NCI-H524 (cell line): ENCODE measurements around the gene PTPRO.

Experiments used
- DNase-seq, 2 experiments: peaks; one replicate each; lab custom pipeline; 2025; lab: John Stamatoyannopoulos, UW

PTPRO gene

DNA sequence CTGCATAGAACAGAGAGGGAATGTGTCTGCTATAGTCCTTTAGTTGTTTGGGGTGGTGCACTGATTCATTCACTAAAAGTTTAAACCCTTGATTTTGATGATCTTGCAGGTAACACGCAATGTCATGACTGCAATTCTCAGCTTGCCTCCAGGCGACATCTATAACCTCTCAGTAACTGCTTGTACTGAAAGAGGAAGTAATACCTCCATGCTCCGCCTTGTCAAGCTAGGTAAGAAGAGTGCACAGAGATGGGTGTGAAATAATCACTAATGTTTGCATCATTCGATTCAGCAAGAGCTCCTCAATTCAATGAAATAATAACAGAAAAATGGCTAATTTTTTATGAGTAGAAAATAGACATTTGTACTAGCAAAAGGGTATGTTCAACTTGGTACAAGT lies 203.7 kb downstream of the PTPRO start:
- DNase-seq = no peak

DNA sequence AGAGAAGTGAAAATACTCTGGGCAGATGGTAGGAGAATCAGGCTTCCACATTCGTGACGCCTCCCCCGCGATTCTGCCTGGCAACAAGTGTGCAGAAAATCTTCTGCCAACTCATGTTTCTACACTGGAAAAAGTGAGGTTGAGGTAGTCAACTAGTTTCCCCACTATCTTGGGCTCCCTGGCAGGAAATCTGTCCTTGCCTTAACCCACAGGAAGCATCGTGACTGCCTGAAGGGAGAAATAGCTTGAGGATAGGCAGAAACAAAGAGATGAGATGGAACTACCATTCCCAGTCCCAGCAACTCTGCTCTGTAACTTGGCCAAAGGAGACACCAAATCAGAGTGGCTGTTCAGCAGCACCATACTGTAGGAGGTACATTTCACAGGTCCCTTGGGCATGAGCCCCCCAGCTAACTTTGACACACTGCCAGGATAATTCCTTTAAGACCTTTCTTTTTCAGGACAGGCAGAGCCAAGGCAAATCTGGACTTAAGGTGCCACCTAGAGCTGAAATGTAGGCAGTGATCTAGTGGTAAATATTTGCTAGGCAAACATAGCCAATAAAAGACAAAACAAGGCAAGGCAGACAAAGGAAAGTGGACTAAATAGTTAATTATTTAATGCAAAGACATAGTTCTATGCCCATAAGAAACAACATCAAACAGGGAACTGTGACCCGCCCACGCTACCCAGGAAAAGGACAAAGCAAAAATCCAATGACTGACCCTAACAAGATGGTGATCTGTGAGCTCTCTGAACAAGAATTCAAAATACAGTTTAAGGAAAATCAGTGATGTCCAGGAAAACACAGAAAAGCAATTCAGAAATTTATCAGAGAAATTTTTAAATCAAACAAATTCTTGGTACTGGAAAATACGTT lies 205.1 kb downstream of the PTPRO start:
- peak in 1 of 2 experiments; percentile 7 for DNase-seq

DNA sequence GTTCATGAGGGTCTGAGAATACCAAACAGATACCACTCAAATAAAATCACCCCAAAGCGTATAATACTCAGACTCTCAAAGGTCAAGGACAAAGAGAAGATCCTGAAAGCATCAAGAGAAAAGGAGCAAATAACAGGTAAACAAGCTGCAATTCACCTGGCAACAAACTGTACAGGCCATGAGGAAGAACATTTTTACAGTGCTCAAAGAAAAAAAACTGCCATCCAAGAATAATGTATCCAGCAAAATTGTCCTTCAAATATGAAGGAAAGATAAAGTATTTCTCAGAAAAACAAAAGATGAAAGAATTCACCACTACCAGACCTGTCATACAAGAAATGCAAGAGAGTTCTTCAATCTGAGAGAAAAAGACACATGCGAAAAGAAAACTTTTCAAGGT lies 206.4 kb downstream of the PTPRO start:
- DNase-seq = no peak

DNA sequence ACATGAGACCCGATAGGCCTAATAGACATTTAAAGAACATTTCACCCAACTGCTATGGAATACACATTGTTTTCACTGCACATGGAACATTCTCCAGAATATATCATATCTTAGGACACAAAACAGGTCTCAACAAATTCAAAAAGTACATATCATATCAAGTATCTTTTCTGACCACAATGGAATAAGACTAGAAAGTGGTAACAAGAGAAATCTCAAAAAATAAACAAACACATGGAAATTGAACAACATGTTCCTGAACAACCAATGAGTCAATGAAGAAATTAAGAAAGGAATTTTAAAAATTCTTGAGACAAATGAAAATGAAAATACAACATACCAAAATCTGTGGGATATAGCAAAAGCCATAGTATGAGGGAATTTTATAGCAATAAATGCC lies 208.1 kb downstream of the PTPRO start:
- no peak for DNase-seq

DNA sequence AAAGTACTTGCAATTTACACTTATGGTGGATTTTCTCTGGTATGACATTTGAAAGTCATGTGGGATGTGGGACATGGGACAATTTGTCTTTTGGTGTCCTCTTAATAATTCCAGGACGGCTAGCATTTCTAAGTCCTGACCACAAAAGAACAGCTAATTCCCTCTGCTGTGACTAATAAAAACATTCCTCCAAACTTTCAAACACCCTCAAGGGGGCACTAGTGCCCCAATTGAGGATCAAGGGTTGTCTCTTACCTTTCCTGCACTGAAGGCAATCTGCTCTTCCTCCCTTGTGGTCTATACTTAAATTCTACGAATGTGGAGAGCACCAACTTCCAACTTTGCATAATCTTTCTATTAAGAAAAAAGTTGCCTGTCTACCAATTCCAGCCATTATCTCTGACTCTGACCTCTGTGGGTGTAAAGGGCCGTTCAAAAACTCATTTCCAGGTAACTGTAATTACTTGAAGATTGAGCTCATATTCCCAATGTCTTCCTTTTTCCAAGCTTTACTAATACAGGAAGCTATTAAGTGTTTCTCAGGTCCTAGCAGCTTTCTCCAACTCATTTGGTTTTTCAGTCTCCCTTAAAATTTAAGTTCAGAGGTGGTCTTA lies 210.2 kb downstream of the PTPRO start:
- DNase-seq = peak; percentile 56 to 81

DNA sequence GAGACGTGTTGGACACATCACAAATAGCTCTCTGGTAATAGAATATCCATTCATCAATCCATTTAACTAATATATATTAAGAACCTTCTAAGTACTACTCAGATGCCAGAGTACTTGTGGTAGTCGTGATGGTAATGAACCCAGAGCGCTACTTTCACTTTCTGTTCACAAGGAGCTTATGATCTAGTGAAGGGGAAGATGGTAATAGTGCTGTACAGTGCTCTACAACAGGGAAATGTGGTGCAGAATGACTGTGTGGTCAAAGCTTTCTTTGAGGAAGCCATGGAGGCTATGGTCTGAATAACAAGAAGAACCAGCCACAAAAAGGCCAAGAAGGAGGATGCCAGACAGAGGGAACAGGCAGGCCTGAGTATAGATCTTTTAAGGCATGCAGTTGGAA lies 212.0 kb downstream of the PTPRO start:
- DNase-seq = no peak

DNA sequence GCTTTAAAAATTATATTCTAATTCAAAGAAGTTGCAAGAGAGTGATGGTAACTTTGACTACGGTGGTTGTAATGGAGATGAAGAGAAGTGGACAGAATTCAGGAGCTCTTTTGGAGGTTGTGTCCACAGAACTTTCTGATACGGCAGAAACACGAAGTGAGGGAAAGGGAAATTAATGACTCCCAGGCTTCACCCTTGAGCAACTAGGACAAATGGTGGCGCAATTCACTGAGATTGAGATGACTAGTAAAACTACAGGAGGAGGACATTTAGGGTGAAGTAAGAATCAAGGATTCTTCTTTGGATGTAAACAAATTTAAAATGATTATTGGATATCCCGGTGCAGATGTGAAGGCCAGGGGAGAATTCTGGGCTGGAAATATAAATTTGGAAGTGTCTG lies 212.6 kb downstream of the PTPRO start:
- DNase-seq = no peak

DNA sequence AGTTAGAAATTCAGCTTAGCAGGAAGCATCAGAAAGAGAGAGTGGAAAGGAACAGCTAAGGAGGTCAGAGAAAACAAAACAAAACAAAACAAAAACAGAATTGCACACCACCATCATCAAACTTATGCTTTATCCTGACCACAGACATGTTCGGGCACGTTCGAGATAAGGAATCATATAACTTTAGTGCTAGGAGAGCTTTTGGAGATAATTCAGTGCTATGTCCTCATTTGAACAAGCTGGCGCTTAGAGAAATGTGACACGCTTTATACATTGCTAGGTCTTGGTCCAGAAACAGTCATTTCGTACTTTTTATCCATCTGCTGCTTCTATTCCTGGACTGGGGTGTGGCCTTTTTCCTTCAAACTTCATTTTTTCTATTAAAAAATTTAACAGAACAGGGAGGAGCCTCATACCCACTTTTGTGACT lies 213.1 kb downstream of the PTPRO start:
- DNase-seq = no peak

DNA sequence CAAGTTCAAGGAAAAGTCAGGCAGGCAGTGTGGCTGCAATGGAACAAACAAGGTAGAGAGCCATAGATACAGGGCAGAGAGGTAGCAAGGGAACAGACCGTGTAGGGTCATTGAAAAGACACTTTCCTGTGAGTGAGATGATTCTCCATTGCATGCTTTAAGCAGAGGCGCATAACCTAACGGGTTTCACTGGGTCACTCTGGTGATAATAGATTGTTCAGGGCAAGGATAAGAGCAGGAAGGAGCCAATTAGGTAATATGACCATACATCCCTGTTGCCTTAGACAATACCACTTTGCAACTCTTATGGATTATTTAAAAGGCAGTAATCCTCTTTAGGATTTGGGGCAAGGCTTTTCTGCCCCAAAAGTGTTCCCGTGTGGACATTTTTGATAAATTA lies 214.1 kb downstream of the PTPRO start:
- DNase-seq = peak in 1 of 2 experiments; percentile 25

DNA sequence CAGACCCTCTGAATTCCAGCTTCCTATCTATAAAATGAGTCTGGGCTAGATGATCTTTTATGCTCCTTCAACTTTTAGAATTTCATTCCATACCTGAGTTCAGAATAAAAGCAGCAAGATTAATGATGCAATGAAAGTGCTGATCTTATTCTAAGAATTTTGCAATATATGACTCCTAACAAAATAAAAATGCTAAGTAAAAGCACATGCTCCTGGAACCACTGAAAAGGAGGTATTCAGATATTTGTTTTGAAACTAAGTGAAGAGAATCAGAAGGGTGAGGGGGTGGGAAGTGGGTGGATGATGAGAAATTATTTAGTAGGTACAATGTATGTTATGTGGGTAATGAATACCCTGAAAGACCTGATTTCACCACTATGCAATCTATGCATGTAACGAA lies 216.6 kb downstream of the PTPRO start:
- no peak for DNase-seq

DNA sequence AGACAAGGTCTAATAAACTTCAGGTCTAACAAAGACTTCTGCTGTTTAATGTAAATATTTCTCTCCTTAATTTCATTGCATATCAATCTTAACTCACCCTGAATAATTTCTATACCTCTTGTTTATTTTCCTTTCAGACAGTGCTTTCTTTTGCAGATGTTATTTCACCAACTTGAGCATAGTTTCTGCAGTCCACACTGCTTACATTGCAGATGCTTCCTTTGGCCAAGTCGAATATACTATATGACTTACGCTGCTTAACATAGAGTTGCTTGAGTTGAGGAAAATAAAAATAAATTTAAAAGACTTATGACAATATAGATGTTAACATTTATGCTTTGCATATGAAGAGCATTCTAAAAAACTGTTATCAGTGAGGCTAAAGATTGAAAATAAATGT lies 217.7 kb downstream of the PTPRO start:
- no peak for DNase-seq

DNA sequence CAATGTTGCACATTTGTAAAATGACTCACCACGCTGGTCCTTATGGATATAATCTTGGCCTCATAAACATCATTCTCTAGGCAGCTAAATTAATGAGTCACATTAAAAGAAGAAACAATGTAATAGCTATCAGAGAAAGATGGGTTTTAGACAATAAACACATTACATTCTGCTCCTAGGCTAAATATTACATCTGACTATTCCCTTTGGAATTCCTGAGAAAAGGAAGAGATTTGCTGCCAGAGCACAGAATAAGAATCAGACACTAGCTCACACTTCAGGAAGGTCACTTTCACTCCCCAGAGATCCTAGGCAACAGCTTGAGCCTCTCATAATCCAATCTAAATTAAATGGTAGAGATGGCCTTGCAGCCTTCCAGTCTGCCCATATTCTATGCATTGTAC lies 218.2 kb downstream of the PTPRO start:
- DNase-seq = peak; percentile 31 to 83

DNA sequence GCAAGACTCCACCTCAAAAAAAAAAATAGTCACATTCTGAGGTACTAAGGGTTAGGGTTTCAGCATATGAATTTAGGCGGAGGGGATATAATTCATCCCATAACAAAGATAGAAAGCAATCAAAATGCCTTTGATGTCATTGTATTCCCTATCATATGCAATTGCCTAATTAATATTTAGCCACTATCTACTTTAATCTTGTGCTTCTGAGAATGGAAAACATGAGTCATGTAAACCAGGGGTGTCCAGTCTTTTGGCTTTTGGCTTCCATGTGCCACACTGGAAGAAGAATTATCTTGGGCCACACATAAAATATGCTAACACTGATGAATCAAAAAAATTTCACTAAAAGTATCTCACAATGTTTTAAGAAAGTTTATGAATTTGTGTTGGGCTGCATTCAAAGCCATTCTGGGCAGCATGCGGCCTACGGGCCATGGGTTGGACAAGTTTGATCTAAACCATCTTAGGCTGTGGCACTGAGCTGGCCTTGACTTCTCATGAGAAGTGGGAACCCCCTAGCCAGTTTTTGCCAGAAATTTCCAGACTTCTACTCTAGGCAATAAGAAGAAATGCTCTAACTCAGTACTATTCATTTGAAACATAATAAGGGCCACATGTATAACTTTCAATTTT lies 219.8 kb downstream of the PTPRO start:
- no peak for DNase-seq

DNA sequence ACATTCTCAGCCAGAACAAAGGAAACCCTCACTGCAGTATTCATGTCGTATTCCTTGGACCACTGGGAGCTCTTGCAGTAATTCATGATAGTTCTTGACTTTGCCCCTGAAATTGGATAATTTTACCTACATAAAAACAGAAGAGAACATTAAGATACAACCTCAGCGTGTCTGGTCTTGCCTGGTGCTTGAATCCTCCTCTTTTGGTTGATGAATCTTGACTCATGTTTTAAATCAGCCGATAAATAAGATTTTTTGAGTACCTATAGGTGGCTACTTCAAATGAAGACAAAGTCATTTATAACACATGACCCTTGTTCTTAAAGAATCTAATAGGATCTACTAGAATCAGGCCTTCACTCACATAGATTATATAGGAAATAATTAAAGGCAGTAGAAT lies 221.0 kb downstream of the PTPRO start:
- DNase-seq = no peak

DNA sequence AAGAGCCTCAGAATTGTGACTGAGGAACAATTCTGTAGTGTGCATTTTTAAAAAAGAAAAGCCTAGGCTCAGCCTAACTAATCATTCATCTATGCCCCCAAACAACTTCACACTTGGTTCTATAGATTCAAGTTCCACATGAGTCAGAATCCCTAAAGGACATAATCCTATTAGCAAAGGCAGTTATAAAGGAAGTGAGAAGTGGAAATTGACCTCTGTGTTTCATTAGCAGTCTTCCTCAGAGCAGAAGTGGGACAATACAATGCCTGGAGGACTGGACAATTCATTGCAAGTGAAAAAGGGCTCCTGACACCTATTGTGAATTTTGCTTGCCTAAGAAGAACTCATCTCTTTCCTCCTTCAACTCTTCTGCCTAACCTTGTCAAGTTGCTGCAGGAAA lies 222.3 kb downstream of the PTPRO start:
- DNase-seq = peak in 1 of 2 experiments; percentile 15

DNA sequence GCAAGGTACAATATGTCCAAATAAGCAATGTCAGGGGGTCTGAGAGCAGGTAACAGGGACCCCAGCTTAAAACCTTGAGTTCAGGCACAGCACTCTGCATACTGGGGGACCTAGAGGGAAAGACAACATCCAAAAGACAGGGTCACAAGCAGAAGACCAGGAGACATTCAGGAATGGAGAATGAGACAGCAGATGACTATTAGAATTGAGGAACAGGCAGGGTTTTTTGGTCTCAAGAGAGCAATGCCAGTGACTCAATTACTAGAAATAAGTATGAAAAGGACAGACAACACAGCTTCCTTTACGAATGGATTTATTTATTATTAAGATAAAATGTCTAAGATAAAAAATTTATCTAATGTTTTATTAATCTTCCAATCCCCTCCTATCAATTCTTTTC lies 223.0 kb downstream of the PTPRO start:
- DNase-seq = no peak

DNA sequence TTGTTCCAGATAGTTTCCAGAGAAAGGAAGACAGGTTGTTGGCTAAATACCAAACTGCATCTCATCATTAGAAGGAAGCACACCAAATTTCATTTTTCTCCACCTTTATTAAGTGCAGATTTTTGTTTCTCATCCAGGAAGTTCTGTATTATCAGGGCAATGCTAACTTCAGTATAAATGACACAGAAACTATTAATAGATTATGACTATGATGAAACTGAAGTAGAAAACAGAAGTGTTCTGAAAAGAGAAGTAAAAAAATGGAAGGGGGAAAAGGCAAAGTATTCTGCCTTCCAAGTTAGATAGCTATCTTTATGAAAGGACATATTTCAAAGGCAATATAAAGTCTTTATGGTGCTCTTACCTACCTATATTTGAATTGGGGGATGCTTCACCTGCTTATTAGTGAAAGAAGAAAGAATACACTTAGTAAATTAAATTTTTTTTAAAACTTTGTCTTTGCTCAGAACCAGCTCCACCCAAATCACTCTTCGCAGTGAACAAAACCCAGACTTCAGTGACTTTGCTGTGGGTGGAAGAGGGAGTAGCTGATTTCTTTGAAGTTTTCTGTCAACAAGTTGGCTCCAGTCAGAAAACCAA lies 223.9 kb downstream of the PTPRO start:
- no peak for DNase-seq

DNA sequence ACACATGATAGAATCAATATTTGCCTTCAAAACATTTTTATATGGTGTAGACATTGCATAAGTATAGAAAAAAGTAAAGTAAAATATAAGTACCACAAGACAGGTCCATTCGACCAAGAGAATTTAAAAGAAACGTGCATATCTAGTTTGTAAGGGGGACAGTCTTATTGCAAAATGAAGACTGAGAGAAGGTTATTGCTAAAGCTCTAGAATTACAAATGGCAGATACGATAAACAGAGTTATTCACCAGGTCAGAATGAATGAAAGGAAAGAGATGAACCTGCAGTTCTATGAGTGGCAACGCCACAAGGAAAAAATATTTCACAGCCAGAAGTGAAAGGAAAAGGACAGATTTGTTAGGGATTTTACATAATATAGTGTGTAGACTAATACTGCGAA lies 224.8 kb downstream of the PTPRO start:
- no peak for DNase-seq

DNA sequence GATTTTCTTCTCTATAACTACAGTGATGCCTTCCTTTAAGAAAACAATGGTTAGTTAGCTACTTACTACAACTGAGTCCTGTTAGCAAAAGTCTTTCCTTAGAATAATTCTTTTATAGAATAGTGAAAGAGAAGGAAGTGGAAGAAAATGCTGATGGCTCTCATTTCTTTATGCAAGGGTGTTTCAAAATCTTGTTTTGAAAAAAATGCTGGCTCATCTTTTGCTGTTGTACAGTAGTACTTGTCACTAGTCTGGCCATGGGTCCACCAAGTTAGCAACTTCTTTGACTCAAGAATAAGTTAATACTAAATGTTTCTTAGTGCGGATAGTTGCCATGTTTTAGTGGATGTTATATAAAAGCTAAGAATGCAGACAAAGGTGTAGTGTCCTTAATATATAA lies 225.4 kb downstream of the PTPRO start:
- DNase-seq = no peak

DNA sequence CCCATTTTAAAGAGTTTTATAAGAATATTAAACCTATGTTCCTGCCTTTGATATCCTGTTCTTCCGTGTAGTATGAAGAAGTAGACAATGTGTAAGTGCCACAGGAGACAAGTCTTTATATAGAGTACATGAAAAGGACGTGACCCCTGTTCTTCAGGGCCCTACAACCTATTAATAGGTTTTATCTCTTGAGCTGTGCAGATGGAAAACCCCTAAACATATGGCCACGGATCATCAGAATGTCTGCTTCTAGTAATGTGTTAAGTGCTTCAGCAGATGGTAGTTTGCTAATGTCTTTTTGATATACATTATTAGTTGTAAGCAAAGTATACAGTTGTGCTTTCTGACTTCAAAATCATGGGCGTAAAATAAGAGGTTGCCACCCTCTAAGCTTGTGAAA lies 228.5 kb downstream of the PTPRO start:
- DNase-seq = peak; percentile 85 to 96

DNA sequence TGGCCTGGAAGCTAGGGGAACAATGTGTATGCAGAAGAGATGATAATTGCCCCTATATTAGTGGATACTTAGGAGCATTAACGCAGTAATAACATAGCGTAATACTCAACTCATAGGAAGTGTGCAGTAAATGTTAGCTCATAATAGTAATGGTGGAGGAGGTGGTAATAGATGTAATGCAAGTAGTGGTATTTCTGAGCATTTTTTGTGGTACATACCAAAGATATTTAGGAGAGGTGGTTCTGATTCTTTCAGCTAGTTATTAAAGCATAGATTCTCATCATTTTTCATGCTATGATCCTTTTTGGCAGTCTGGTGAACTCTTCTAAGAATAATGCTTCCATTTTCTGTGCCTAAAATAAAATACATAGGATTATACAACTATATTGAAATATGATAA lies 233.1 kb downstream of the PTPRO start:
- DNase-seq = no peak

DNA sequence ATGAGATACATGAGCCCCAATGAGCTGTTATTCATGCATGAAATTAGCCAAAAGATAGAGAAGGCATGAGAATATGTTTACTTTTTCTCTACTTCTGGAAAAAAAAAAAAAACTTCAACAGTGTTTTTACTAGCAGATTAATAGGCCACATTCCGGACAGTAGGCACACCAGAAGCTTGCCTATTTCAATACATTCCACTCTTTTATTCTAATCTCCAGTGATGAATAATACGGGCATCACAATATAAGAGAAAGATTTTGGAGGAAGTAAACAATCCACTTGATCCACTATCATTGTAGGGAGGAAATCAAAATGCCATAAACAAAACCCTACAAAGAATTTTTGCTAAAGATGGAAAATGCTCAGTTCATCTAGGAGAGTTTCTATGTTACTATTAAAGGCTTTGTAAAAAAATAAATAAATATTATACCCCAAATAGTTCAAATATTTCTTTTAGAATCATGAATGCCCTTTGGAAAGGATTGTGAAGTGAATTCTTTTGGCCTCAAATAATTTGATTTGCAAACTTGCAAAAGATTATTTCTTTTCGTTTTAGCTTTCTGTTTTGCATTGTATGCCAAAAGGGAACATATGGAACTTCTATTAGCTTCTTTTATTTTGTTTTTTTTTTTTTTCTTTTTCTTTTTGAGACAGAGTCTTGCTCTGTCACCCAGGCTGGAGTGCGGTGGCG lies 234.2 kb downstream of the PTPRO start:
- DNase-seq = no peak
